HG02610 (cell line): ENCODE data around the gene UTRN.

Source experiments
- ATAC-seq: cut with Tn5 transposase; IDR thresholded peaks from one replicate; pipeline ENCODE4 v1.9.1; 2021; ENCODE audit warnings: mild to moderate bottlenecking, moderate library complexity; ENCODE audit not compliant: unreplicated experiment

The UTRN gene

GRCh38 chr6:144284783-144285547 lies at the start of gene UTRN:
TSS of gene UTRN (plus strand) at chr6:144285335. CDS start at chr6:144291829, 6,494 bp downstream.
- ATAC-seq = peak; percentile 56

- ATAC-seq = no peak
These were observed 40.4 kb upstream of the UTRN start for GRCh38 chr6:144244688-144245087.

GRCh38 chr6:144246988-144247387 lies 38.1 kb upstream of the UTRN start:
- ATAC-seq = no peak

GRCh38 chr6:144248003-144248402 lies 37.1 kb upstream of the UTRN start:
- no peak for ATAC-seq

GRCh38 chr6:144248476-144249301 lies 36.4 kb upstream of the UTRN start:
- peak; percentile 61 for ATAC-seq

- no peak for ATAC-seq
These were observed 34.9 kb upstream of the UTRN start for GRCh38 chr6:144250276-144250675.

GRCh38 chr6:144252259-144252658 lies 32.9 kb upstream of the UTRN start:
- no peak for ATAC-seq

- ATAC-seq = no peak
These were observed 25.1 kb upstream of the UTRN start for GRCh38 chr6:144259986-144260385.

GRCh38 chr6:144262470-144263369 lies 22.4 kb upstream of the UTRN start:
- no peak for ATAC-seq

- ATAC-seq = no peak
These were observed 21.3 kb upstream of the UTRN start for GRCh38 chr6:144263786-144264185.

- no peak for ATAC-seq
These were observed 20.7 kb upstream of the UTRN start for GRCh38 chr6:144264270-144265060.

- no peak for ATAC-seq
These were observed 20.1 kb upstream of the UTRN start for GRCh38 chr6:144265061-144265357.

GRCh38 chr6:144265390-144265789 lies 19.7 kb upstream of the UTRN start:
- peak; percentile 81 for ATAC-seq

GRCh38 chr6:144266091-144266649 lies 19.0 kb upstream of the UTRN start:
- ATAC-seq = no peak

- no peak for ATAC-seq
These were observed 16.3 kb upstream of the UTRN start for GRCh38 chr6:144268794-144269349.

GRCh38 chr6:144277174-144277573 lies 8.0 kb upstream of the UTRN start:
- no peak for ATAC-seq

GRCh38 chr6:144277605-144278227 lies 7.4 kb upstream of the UTRN start:
- ATAC-seq = no peak

- no peak for ATAC-seq
These were observed 6.3 kb upstream of the UTRN start for GRCh38 chr6:144278659-144279314.
